ACC112 (cell line): Measurements from ENCODE around the gene CMTM8.

Experiments
- H2AFZ ChIP-seq: fragments of 200-600 bp; sonication (generic); one replicate; pipeline ENCODE4 v1.6.0; 2017; ENCODE audit warnings: antibody characterized with exemption, low read length; ENCODE audit not compliant: unreplicated experiment
- H3K27ac ChIP-seq: fragments of 200-600 bp; sonication (generic); 2 replicates; pipeline ENCODE4 v1.5.1; 2014; ENCODE audit warnings: low read depth, mild to moderate bottlenecking, antibody characterized with exemption, low read length, moderate library complexity
- H3K27me3 ChIP-seq: fragments of 200-600 bp; sonication (generic); 2 replicates; pipeline ENCODE4 v1.6.1; 2014; ENCODE audit warnings: mild to moderate bottlenecking, antibody characterized with exemption, low read length, moderate library complexity, mixed read lengths; ENCODE audit not compliant: insufficient read depth
- H3K36me3 ChIP-seq: fragments of 200-600 bp; sonication (generic); 2 replicates; pipeline ENCODE4 v1.6.1; 2016; ENCODE audit warnings: mild to moderate bottlenecking, antibody characterized with exemption, low read length, moderate library complexity, mixed read lengths; ENCODE audit not compliant: insufficient read depth
- H3K4me1 ChIP-seq: fragments of 200-600 bp; sonication (generic); one replicate; pipeline ENCODE4 v1.6.1; 2016; ENCODE audit warnings: low read length, mixed read lengths; ENCODE audit not compliant: insufficient read depth, unreplicated experiment, control insufficient read depth
- H3K4me3 ChIP-seq: fragments of 200-600 bp; sonication (generic); 2 replicates; pipeline ENCODE4 v1.5.1; 2014; ENCODE audit warnings: mild to moderate bottlenecking, low read depth, low read length
- H3K79me2 ChIP-seq: fragments of 200-600 bp; sonication (generic); one replicate; pipeline ENCODE4 v1.6.0; 2016; ENCODE audit warnings: low read length; ENCODE audit not compliant: control insufficient read depth, unreplicated experiment, insufficient read depth

The CMTM8 gene

GRCh38 chr3:32395496-32395895 is 157.0 kb downstream of the CMTM8 start:
- no peaks in the 10 kb centered on the region for H3K27me3 ChIP-seq
- H3K4me3 ChIP-seq = no peak overlapping the region
- no peaks in the 10 kb centered on the region for H3K36me3 ChIP-seq
- peaks cover 51% of the 10 kb centered on the region for H3K79me2 ChIP-seq
- H2AFZ ChIP-seq = no peak overlapping the region
- H3K27ac ChIP-seq = no peak overlapping the region
- H3K4me1 ChIP-seq = peaks cover 10% of the 10 kb centered on the region

DNA sequence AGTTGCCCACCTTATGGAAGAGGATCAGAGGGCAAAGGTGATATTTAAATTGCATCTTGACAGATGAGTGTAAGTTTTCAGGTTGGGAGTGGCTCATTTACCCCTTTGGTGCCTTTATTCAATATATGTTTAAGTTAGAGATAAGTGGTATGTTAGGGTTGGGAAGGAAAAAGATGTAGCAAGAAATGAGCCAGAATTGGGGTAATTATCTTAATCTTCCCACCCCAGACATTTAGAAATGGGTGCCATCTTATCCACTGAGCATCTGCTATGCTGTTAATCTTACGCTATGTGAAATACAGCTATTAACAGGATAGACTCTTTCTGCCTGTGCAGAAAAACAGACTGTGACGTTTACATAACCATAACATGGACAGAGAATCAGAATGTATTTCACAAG is 159.5 kb downstream of the CMTM8 start:
- H2AFZ ChIP-seq = no peak overlapping the region
- H3K36me3 ChIP-seq = no peaks in the 10 kb centered on the region
- H3K27ac ChIP-seq = no peak overlapping the region
- no peak overlapping the region for H3K4me3 ChIP-seq
- H3K4me1 ChIP-seq = peaks cover 19% of the 10 kb centered on the region
- no peaks in the 10 kb centered on the region for H3K27me3 ChIP-seq
- peaks cover 58% of the 10 kb centered on the region for H3K79me2 ChIP-seq

DNA sequence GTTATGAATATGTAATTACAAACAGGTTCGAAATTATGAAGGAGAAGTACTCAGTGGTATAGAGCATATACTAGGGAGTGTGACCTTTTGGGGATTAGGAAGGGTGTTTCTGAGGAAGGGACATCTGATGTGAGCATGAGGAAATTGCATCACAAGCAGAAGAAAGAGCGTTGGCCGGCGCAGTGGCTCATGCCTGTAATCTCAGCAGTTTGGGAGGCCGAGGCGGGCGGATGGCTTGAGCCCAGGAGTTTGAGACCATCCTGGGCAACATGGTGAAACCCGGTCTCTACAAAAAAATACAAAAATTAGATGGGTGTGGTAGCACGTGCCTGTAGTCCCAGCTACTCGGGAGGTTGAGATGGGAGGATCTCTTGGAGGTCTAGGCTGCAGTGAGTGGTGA is 160.1 kb downstream of the CMTM8 start:
- no peak overlapping the region for H3K27ac ChIP-seq
- H3K79me2 ChIP-seq = peaks cover 58% of the 10 kb centered on the region
- no peaks in the 10 kb centered on the region for H3K27me3 ChIP-seq
- H3K4me3 ChIP-seq = no peak overlapping the region
- peaks cover 14% of the 10 kb centered on the region for H3K4me1 ChIP-seq
- no peak overlapping the region for H2AFZ ChIP-seq
- H3K36me3 ChIP-seq = no peaks in the 10 kb centered on the region

GRCh38 chr3:32399030-32399620 is 160.6 kb downstream of the CMTM8 start:
- H3K27me3 ChIP-seq = no peaks in the 10 kb centered on the region
- H3K4me1 ChIP-seq = peaks cover 14% of the 10 kb centered on the region
- H2AFZ ChIP-seq = no peak overlapping the region
- no peak overlapping the region for H3K4me3 ChIP-seq
- no peaks in the 10 kb centered on the region for H3K36me3 ChIP-seq
- H3K27ac ChIP-seq = no peak overlapping the region
- H3K79me2 ChIP-seq = peaks cover 55% of the 10 kb centered on the region

- H3K79me2 ChIP-seq = peaks cover 40% of the 10 kb centered on the region
- peak overlapping the region; percentile 78 for H2AFZ ChIP-seq
- H3K4me3 ChIP-seq = peak overlapping the region; percentile 74
These were observed 162.6 kb downstream of the CMTM8 start for GRCh38 chr3:32401126-32401525.

DNA sequence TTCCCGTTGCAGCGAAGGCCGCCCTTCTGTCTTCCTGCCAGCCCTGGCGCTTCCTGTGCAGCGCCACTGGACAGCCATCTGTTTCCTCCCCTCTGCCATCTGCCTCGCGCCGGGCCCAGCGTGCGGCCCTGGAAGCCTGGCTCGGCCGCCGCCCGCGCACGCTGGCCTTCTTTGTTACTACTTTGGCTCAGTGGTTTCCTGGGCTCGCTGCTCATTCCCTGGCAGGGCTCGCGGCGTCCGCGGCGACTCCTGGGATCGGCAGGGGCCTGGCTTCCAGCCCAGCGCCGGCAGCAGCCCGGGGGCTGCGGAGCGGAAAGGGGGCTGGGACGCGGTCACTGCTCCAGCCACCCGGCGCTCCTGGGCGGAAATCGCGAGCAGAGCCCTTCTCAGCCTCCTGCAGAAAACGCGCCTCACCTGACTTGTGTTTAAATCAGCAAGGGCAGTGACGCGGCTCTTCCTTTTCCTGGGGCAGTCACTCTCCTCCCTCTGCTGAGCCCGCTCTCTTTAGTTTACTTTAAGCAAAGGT is 163.1 kb downstream of the CMTM8 start:
- peaks cover 36% of the 10 kb centered on the region for H3K79me2 ChIP-seq
- H3K4me1 ChIP-seq = peaks cover 14% of the 10 kb centered on the region
- no peaks in the 10 kb centered on the region for H3K27me3 ChIP-seq
- H3K4me3 ChIP-seq = peak overlapping the region; percentile 74
- no peaks in the 10 kb centered on the region for H3K36me3 ChIP-seq
- H2AFZ ChIP-seq = peak overlapping the region; percentile 78
- H3K27ac ChIP-seq = peak overlapping the region; percentile 54

More at GRCh38 chr3:32401126-32401525, 162.6 kb downstream of the CMTM8 start:
- Histone ChIP-seq H3K27ac (peak overlapping the region; percentile 54), H3K27me3 (no peaks in the 10 kb centered on the region), H3K36me3 (no peaks in the 10 kb centered on the region), H3K4me1 (peaks cover 14% of the 10 kb centered on the region)

GRCh38 chr3:32403663-32404062 is 165.2 kb downstream of the CMTM8 start:
- Histone ChIP-seq H3K4me3 (no peak overlapping the region), H2AFZ (no peak overlapping the region), H3K79me2 (peaks cover 35% of the 10 kb centered on the region), H3K27ac (no peak overlapping the region), H3K4me1 (peaks cover 14% of the 10 kb centered on the region), H3K36me3 (no peaks in the 10 kb centered on the region), H3K27me3 (no peaks in the 10 kb centered on the region)

- Histone ChIP-seq H3K27ac (no peak overlapping the region), H3K27me3 (no peaks in the 10 kb centered on the region), H3K79me2 (peaks cover 30% of the 10 kb centered on the region), H3K36me3 (no peaks in the 10 kb centered on the region), H3K4me1 (peaks cover 14% of the 10 kb centered on the region), H2AFZ (no peak overlapping the region), H3K4me3 (no peak overlapping the region)
These were observed 166.2 kb downstream of the CMTM8 start for GRCh38 chr3:32404714-32405113.

GRCh38 chr3:32405155-32405554 is 166.7 kb downstream of the CMTM8 start:
- Histone ChIP-seq H2AFZ (no peak overlapping the region), H3K4me1 (peaks cover 14% of the 10 kb centered on the region), H3K27me3 (no peaks in the 10 kb centered on the region), H3K4me3 (no peak overlapping the region), H3K36me3 (no peaks in the 10 kb centered on the region), H3K27ac (no peak overlapping the region), H3K79me2 (peaks cover 34% of the 10 kb centered on the region)

DNA sequence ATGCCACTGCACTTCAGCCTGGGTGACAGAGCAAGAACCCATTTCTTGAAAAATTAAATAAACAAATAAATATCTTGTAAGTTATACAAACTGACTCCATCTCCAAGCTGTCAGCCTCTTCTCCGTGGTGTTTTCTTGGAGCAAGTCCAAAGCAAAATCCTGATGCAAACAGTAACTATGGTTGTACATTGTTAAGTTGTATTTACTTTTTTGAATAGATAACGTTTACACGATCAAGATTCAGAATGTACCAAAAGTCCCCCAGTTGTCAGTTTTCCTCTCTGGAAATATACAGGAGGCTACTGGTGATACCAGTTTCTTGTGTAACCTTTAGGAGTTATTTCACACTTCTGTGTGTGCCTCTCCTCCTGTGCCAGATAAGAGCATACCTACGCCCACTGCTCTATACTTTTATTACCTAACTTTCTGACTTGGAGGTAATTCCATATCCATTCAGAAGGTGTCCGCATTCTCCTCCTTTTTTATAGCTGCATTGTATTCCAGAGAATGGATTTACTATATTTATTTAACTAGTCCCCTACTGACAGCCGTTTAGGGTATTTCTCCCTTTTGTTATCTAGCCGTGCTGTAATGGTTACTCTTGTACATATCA is 167.3 kb downstream of the CMTM8 start:
- Histone ChIP-seq H3K36me3 (no peaks in the 10 kb centered on the region), H3K27me3 (no peaks in the 10 kb centered on the region), H2AFZ (no peak overlapping the region), H3K4me3 (no peak overlapping the region), H3K4me1 (peaks cover 11% of the 10 kb centered on the region), H3K27ac (no peak overlapping the region), H3K79me2 (peaks cover 29% of the 10 kb centered on the region)
